GM12875 (cell line): ENCODE results near the gene PVALEF.

Experiments used
- H3K4me3 ChIP-seq: one replicate; pipeline ENCODE4 v1.5.1; 2011; ENCODE audit warnings: low read depth, low read length, control low read depth
- TF ChIP-seq, protein P1 (sequence below): IDR thresholded peaks from 2 replicates; pipeline ENCODE4 v1.5.1; 2011; ENCODE audit warnings: low read depth, mild to moderate bottlenecking, control low read depth, inconsistent platforms, low read length, moderate library complexity, borderline replicate concordance; ENCODE audit not compliant: insufficient read depth

The PVALEF gene

DNA sequence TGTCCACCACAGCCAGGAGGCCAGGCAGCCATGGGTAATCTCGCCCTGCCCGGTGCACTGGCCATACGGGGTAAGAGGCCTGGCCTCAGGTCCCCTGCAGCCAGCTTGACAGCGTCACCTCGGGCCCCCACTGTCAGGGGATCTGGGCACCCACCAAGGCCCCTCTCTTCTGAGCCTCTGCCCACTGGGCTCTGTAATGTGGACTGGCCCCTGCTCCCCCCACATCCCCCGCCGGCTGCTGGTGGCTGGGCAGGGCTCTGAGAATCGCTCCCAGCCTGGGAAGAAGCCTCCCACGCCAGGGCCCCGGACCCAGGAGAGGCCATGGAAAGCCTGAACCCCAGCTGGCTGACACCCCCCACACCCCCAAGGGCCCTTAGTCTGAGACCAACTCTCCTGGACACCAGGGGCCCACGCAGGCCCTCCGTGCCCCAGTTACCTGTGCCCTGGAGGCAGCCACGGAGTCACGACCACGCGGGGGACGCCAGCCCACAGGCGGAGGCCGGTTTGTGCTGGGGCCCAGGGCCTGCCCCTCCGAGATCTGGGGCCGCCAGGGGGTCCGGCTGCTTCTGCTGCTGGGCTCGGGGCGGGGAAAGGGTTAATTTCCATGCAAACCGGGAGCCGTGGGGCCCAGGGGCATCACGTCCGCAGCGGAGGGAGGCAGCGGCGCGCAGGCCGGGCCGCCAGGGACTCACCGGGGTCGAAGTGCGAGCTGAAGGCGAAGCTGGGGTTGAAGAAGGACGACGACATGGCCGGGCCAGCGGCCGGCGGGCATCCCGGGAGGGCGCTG lies at the start of gene PVALEF:
Gene PVALEF, plus strand, starts transcription at position 262 of the 787 bp plus-strand sequence. CDS start 15,720 bp downstream, outside the sequence.
- no peak within 1 kb of the TSS for H3K4me3 ChIP-seq
- TF ChIP-seq, protein P1, sequence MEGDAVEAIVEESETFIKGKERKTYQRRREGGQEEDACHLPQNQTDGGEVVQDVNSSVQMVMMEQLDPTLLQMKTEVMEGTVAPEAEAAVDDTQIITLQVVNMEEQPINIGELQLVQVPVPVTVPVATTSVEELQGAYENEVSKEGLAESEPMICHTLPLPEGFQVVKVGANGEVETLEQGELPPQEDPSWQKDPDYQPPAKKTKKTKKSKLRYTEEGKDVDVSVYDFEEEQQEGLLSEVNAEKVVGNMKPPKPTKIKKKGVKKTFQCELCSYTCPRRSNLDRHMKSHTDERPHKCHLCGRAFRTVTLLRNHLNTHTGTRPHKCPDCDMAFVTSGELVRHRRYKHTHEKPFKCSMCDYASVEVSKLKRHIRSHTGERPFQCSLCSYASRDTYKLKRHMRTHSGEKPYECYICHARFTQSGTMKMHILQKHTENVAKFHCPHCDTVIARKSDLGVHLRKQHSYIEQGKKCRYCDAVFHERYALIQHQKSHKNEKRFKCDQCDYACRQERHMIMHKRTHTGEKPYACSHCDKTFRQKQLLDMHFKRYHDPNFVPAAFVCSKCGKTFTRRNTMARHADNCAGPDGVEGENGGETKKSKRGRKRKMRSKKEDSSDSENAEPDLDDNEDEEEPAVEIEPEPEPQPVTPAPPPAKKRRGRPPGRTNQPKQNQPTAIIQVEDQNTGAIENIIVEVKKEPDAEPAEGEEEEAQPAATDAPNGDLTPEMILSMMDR: no peak

DNA sequence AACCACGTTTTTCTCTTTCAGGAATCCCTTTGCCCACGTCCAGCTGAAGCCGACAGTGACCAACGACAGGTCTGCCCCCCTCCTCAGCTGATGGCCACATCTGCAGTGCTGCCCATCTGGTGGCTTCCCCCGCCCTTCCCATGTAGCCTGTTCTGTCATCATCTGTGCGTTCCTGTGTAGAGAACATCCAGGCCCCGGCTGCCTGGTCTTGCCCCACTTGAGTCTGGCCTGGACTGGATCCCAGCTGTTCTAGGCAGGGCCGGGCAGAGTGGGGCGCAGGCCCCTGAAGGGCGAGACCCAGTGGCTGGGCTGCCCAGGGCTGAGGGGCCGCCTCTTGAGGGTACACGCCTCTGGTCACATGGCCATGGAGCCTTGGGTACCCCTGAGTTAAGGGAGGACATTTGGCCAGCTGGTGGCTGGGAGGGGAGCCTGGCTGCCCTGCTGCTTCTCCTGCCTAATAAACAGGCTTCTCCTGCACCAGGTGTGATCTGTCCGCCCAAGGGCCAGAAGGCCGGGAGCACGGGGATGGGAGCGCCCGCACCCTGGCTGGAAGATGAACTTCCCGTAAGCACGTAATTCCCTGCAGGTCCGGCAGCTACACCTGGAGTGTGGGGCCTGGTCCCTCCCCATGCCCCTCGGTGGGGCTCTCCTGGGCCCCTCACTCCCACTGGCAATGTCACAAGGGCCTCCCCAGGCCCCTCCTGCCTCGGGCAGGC lies 49.4 kb upstream of the PVALEF start:
- H3K4me3 ChIP-seq: no peak overlapping the region
- TF ChIP-seq, protein P1: no peak

DNA sequence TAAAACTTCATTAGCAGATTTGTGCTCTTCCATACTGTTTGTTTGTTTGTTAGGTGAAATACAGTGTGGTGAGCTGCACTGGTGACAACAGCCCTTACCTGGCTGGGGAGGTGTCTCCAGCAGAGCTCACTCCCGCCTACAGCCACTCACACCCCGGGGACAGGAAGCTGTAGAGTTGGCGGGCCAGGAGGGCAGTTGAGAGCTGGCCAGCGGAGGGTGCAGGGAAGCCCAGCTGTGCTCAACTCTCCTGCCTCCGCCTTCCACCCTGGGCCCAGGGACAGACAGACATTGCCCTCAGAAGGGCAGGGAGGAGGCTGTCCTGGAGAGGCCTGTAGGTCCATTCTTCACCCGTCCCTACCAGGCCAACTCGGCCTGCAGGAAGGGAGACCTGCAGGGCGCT lies 48.6 kb upstream of the PVALEF start:
- H3K4me3 ChIP-seq: no peak overlapping the region
- TF ChIP-seq, protein P1: no peak

DNA sequence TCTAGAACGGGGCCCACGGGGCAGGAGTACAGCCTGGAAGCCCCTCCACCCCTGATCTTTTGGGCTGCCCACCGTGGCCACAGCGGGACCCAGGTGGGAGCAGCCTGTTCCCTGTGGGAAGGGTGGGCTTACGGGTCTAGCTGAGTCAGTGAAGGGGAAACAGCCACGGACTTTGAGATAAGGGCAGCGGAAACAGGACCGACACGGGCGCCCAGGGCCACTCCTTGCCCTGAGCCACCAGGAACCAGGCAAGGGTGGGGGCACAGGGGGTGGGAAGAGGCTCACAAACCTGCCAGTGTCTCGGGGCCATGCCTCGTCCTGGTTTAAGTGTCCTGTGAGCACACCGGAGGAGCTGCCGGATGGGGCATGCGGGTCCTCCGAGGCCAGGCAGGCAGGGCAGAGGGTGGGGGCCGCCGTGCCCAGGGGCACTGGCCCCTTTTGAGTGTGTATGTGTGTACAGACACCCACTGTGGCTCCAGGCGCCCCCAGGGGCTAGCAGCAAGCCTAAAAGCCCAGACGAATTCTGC lies 47.6 kb upstream of the PVALEF start:
- TF ChIP-seq, protein P1: no peak
- H3K4me3 ChIP-seq: no peak overlapping the region

DNA sequence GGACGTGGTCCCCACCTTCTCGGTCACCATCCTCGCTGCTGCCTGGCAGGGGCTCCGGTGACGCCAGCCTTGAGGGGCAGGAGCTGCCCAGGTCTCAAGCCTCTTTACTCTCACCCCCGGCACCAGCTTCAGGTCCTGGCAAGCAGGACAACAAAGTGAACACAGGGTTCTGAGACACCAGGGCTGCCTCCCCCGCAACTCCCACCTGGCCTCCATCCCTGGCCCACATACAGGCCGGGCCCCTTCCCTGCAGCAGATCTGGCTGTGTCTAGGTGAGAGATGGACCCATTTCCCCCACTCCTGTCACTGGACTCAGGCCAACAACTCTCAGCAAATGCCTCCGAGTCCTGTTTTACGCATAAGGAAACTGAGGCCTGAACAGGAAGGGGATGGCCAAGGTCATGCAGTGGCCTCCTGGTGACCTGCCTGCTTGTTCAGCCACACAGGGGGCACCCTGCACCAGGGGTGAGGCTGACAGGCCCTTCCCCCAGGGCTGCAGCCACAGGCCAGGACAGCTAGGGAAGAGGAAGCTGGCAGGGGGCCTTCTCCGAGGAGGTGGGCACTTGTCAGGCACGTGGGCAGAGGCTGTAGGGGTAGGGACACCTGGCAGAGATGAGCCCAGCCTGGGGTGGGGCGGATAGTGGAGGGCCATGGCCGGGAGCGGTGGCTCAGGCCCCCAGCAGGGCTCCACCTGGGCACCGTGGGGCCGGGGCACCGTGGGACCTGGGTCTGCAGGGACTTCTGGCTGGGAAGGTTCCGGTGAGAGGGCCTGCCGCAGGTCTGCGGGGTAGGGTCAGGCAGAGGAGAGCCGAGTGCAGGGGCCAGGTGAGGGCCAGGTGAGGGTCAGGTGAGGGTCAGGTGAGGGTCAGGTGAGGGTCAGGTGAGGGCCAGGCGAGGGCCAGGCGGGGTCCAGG lies 46.7 kb upstream of the PVALEF start:
- TF ChIP-seq, protein P1: no peak

DNA sequence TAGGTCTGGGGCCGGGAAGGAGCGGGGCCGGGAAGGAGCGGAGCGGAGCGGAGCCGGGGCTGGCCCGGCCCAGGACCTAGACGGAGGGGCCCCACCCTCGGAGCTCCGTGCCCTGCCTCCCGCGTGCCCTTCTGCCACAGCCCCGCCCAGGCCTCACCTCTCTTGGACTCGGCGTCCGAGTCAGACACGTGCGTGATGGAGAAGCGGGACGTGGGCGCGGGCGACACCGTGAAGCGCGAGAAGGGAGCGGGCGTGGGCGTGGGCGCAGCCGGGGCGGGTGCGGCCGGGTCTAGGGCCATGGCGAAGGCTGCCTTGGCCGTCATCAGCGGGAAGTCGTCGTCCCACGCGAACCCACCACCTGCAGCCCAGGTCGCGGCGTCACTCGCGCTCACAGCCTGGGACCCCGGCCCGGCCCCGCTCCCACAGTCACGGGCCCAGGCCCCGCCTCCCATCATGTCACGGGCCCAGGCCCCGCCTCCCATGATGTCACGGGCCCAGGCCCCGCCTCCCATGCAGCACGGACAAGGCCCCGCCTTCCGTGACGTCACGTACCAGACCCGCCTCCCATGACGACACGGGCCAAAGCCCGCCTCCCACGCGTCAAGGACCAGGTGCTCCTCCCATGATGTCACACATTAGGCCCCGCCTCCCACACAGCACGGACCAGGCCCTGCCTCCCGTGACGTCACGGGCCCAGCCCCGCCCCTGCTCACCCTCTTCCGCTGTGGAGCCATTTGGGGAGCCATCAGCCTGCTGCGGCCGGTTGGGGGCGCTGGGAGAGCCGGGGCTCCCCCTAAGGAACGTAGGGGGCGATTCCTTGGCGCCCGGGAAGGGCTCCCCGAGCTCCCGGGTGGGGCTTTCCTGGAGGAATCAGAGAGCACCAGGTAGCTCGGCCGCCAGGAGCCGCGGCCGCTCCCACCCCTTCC lies 45.8 kb upstream of the PVALEF start:
- no peak overlapping the region for H3K4me3 ChIP-seq
- TF ChIP-seq, protein P1: no peak

More for the DNA sequence above, 46.7 kb upstream of the PVALEF start:
- no peak overlapping the region for H3K4me3 ChIP-seq
